HepG2 (cell line): ENCODE measurements around the gene ACTN4. TPM values are rescaled to one million over a fixed set of nuclear protein-coding genes. Genes with fewer than 3 reads are reported as not detected.

Source experiments
- ATF6 ChIP-seq: sonication (generic); formaldehyde crosslinking; conservative IDR thresholded peaks from 2 replicates; pipeline ENCODE4 v1.4.0; 2020; ENCODE audit warnings: missing genetic modification reagents
- BCLAF1 ChIP-seq: fragments of 450-650 bp; IDR thresholded peaks from 2 replicates; pipeline ENCODE4 v1.6.1; 2017; ENCODE audit warnings: mild to moderate bottlenecking
- ESRRA ChIP-seq: sonication (generic); formaldehyde crosslinking; IDR thresholded peaks from 2 replicates; pipeline ENCODE4 v1.5.1; 2020; ENCODE audit warnings: mild to moderate bottlenecking, low read depth, missing genetic modification reagents
- FOXA3 ChIP-seq: IDR thresholded peaks from 2 replicates; pipeline ENCODE4 v1.6.1; 2016; ENCODE audit warnings: missing genetic modification reagents, missing compliant biosample characterization
- GATAD2A ChIP-seq: IDR thresholded peaks from 2 replicates; pipeline ENCODE4 v1.6.1; 2016
- HOXA5 ChIP-seq: sonication (generic); formaldehyde crosslinking; IDR thresholded peaks from 2 replicates; pipeline ENCODE4 v1.4.0; 2020; ENCODE audit warnings: missing genetic modification reagents
- NR0B2 ChIP-seq: sonication (generic); formaldehyde crosslinking; IDR thresholded peaks from 2 replicates; pipeline ENCODE4 v1.4.0; 2020; ENCODE audit warnings: mild to moderate bottlenecking, missing genetic modification reagents
- RBFOX2 ChIP-seq: fragments of 200-400 bp; formaldehyde crosslinking; IDR thresholded peaks from 2 replicates; pipeline ENCODE4 v1.6.1; 2017; ENCODE audit warnings: low read depth, mild to moderate bottlenecking, low read length
- TOE1 ChIP-seq: sonication (generic); formaldehyde crosslinking; IDR thresholded peaks from 2 replicates; pipeline ENCODE4 v1.4.0; 2020; ENCODE audit warnings: mild to moderate bottlenecking, missing genetic modification reagents
- ZBTB10 ChIP-seq: sonication (generic); formaldehyde crosslinking; IDR thresholded peaks from 2 replicates; pipeline ENCODE4 v1.4.0; 2020; ENCODE audit warnings: missing genetic modification reagents, borderline replicate concordance
- ZBTB8A ChIP-seq: sonication (generic); formaldehyde crosslinking; IDR thresholded peaks from 2 replicates; pipeline ENCODE4 v1.4.0; 2020; ENCODE audit warnings: mild to moderate bottlenecking, low read depth, missing genetic modification reagents, borderline replicate concordance
- ZNF414 ChIP-seq: sonication (generic); formaldehyde crosslinking; IDR thresholded peaks from 2 replicates; pipeline ENCODE4 v1.5.0; 2020; ENCODE audit warnings: missing genetic modification reagents
- polyA plus RNA-seq, 8 experiments: library from polyadenylated mRNA; depleted of rRNA in 3 of 8; stranded (reverse) in 7 of 8; unstranded in 1 of 8; fragments of >200 nt; fragmentation: Illumina TruSeq in 4 of 8; extraction: Trizol in 4 of 8; gene quantifications; 2 replicates each; pipeline versions ENCODE4 v1.2.1 to v1.2.3, GENCODE V29; 2011 to 2016; ENCODE audit warnings: low read depth in 4 of 8, missing spikeins in 1 of 8, mixed read lengths in 1 of 8; ENCODE audit not compliant: insufficient read depth in 1 of 8
- total RNA-seq, 5 experiments: library from RNA; depleted of rRNA; stranded (reverse); fragments of >200 nt; fragmentation: Illumina TruSeq; extraction: Trizol; gene quantifications; 2 replicates each; pipeline ENCODE4 v1.2.3, GENCODE V29; 2016; ENCODE audit warnings: low read depth in 1 of 5
- TF ChIP-seq, protein P1 (sequence below): sonication (generic); formaldehyde crosslinking; IDR thresholded peaks from 2 replicates; pipeline ENCODE4 v1.5.0; 2020; ENCODE audit warnings: missing genetic modification reagents, mild to moderate bottlenecking, borderline replicate concordance
- TF ChIP-seq, protein P2 (sequence below): sonication (generic); formaldehyde crosslinking; IDR thresholded peaks from 2 replicates; pipeline ENCODE4 v1.4.0; 2020; ENCODE audit warnings: low read depth, mild to moderate bottlenecking, missing genetic modification reagents
- TF ChIP-seq, protein P3 (sequence below): sonication (generic); formaldehyde crosslinking; conservative IDR thresholded peaks from 2 replicates; pipeline ENCODE4 v1.8.1; 2023; ENCODE audit warnings: missing genetic modification reagents

ACTN4 gene
- total and polyA plus RNA-seq, 2 of the 13 experiments (the other 11 are each of a cell fraction or from before 2014, with no cell fraction given) = 171 to 192 TPM

DNA sequence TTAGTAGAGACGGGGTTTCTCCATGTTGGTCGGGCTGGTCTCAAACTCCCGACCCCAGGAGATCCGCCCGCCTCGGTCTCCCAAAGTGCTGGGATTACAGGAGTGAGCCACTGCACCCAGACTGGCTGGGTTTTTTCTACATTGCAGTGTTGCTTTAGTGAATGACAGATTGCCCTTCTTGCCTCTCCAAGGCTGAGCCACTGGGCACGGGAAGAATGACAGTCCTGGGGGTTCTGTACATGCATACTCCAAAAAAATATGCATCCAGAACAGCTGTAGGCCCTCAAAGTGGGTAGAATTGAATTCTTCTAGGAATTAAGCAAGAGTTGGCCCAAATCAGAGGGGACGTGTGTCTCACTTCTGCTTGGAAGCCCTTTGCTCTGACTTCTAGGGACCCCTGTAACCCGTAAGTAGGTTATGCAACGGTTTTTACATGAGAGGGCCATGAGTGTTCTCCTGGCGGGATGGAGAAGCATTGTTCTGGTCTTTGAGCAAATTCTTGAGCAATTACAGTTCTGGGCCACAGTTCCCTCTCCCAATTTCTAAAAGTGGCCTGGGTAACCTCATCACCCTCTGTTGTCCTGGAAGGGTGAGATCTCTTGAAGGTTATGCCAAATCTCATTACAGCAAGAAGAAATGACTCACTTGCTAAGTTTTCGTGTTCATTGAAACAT is 3.6 kb downstream of the ACTN4 start (continued):
- TF ChIP-seq ATF6 (CRISPR knock-in tag) = no peak
- TF ChIP-seq ZBTB8A (CRISPR knock-in tag) = no peak
- no peak for TF ChIP-seq BCLAF1
- no peak for TF ChIP-seq NR0B2 (CRISPR knock-in tag)
- TF ChIP-seq, protein P1, sequence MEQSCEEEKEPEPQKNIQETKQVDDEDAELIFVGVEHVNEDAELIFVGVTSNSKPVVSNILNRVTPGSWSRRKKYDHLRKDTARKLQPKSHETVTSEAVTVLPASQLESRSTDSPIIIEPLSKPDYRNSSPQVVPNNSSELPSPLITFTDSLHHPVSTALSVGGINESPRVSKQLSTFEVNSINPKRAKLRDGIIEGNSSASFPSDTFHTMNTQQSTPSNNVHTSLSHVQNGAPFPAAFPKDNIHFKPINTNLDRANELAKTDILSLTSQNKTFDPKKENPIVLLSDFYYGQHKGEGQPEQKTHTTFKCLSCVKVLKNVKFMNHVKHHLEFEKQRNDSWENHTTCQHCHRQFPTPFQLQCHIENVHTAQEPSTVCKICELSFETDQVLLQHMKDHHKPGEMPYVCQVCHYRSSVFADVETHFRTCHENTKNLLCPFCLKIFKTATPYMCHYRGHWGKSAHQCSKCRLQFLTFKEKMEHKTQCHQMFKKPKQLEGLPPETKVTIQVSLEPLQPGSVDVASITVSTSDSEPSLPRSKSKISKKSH (CRISPR knock-in tag) = no peak
- TF ChIP-seq FOXA3 (CRISPR knock-in tag) = no peak
- no peak for TF ChIP-seq ZNF414 (CRISPR knock-in tag)
- TF ChIP-seq TOE1 (CRISPR knock-in tag) = no peak
- TF ChIP-seq RBFOX2 = peak; percentile 41; the same call in 1 of the 2 replicates
- no peak for TF ChIP-seq HOXA5
- TF ChIP-seq ESRRA = no peak
- TF ChIP-seq, protein P2, sequence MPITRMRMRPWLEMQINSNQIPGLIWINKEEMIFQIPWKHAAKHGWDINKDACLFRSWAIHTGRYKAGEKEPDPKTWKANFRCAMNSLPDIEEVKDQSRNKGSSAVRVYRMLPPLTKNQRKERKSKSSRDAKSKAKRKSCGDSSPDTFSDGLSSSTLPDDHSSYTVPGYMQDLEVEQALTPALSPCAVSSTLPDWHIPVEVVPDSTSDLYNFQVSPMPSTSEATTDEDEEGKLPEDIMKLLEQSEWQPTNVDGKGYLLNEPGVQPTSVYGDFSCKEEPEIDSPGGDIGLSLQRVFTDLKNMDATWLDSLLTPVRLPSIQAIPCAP (CRISPR knock-in tag) = no peak
- TF ChIP-seq, protein P3, sequence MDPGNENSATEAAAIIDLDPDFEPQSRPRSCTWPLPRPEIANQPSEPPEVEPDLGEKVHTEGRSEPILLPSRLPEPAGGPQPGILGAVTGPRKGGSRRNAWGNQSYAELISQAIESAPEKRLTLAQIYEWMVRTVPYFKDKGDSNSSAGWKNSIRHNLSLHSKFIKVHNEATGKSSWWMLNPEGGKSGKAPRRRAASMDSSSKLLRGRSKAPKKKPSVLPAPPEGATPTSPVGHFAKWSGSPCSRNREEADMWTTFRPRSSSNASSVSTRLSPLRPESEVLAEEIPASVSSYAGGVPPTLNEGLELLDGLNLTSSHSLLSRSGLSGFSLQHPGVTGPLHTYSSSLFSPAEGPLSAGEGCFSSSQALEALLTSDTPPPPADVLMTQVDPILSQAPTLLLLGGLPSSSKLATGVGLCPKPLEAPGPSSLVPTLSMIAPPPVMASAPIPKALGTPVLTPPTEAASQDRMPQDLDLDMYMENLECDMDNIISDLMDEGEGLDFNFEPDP (CRISPR knock-in tag) = no peak
- TF ChIP-seq GATAD2A = peak; percentile 51; the same call in 1 of the 2 replicates
- no peak for TF ChIP-seq ZBTB10 (CRISPR knock-in tag)
